Endothelial cell (in vitro differentiated cells): ENCODE results near the gene GABRB3. TPM values are rescaled to one million over a fixed set of nuclear protein-coding genes. Genes with fewer than 3 reads are reported as not detected.

Source experiments
- DNase-seq: peaks from one replicate; pipeline ENCODE4 v3.0.0; 2021; ENCODE audit warnings: low spot score
- H3K27ac Mint-ChIP-seq: one replicate; pipeline ENCODE4 v1.8.0; 2021; ENCODE audit warnings: mixed read lengths, inconsistent platforms; ENCODE audit not compliant: unreplicated experiment
- H3K27me3 Mint-ChIP-seq: one replicate; pipeline ENCODE4 v1.8.0; 2021; ENCODE audit warnings: mild to moderate bottlenecking, moderate library complexity, mixed read lengths, inconsistent platforms; ENCODE audit not compliant: unreplicated experiment
- H3K36me3 Mint-ChIP-seq: one replicate; pipeline ENCODE4 v1.8.0; 2021; ENCODE audit warnings: mild to moderate bottlenecking, low read depth, mixed read lengths, inconsistent platforms; ENCODE audit not compliant: unreplicated experiment
- H3K4me1 Mint-ChIP-seq: one replicate; pipeline ENCODE4 v1.8.0; 2021; ENCODE audit warnings: mild to moderate bottlenecking, mixed read lengths, inconsistent platforms; ENCODE audit not compliant: unreplicated experiment
- H3K4me3 Mint-ChIP-seq: one replicate; pipeline ENCODE4 v1.8.0; 2021; ENCODE audit warnings: mild to moderate bottlenecking, mixed read lengths, inconsistent platforms; ENCODE audit not compliant: unreplicated experiment
- H3K9me3 Mint-ChIP-seq: one replicate; pipeline ENCODE4 v1.8.0; 2021; ENCODE audit warnings: mixed read lengths, inconsistent platforms; ENCODE audit not compliant: unreplicated experiment
- total RNA-seq: library from RNA; stranded (reverse); fragmentation: NEBNext Ultra II Directional; extraction: Animal tissue kit (Norgen Biotek cat#: 25700); gene quantifications from one replicate; pipeline ENCODE4 v1.2.1, GENCODE V29; 2021; ENCODE audit not compliant: unreplicated experiment
- TF ChIP-seq, protein P1 (sequence below): fragments of 200-600 bp; sonication (generic); IDR thresholded peaks from one replicate; pipeline ENCODE4 v1.5.0; 2021; ENCODE audit warnings: antibody characterized with exemption; ENCODE audit not compliant: unreplicated experiment

The GABRB3 gene
- total RNA-seq, 1 donor from 2014 or later = 4.4 TPM

DNA sequence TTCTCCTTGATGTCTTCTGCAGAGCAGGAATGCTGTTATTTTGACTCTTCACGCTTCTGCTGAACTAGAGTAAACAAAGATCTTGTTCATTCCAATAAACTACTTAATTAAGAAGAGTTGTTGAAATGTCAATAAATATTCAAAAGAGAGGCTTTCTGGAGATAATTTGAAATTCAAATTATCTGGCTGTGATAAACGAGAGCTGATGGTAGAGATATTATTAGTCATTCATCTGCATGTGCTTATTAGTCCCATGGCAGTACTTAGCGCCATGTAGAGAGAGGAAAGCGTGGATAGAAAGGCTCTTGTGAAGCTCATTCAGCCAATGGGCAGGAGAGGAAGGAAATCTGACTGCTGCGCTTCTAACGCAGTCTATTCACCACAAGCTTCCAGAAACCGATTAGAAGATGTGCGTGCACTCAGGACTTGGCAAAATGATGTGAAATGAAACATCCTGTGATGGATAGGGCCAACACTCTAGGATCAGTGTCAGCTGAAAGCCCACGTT is 251.1 kb downstream of the GABRB3 start:
- H3K4me1 Mint-ChIP-seq = no peaks in the 10 kb centered on the region
- TF ChIP-seq, protein P1, sequence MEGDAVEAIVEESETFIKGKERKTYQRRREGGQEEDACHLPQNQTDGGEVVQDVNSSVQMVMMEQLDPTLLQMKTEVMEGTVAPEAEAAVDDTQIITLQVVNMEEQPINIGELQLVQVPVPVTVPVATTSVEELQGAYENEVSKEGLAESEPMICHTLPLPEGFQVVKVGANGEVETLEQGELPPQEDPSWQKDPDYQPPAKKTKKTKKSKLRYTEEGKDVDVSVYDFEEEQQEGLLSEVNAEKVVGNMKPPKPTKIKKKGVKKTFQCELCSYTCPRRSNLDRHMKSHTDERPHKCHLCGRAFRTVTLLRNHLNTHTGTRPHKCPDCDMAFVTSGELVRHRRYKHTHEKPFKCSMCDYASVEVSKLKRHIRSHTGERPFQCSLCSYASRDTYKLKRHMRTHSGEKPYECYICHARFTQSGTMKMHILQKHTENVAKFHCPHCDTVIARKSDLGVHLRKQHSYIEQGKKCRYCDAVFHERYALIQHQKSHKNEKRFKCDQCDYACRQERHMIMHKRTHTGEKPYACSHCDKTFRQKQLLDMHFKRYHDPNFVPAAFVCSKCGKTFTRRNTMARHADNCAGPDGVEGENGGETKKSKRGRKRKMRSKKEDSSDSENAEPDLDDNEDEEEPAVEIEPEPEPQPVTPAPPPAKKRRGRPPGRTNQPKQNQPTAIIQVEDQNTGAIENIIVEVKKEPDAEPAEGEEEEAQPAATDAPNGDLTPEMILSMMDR = no peak
- H3K36me3 Mint-ChIP-seq = no peaks in the 10 kb centered on the region
- DNase-seq = no peak
- H3K27me3 Mint-ChIP-seq = no peaks in the 10 kb centered on the region
- H3K9me3 Mint-ChIP-seq = no peaks in the 10 kb centered on the region
- H3K27ac Mint-ChIP-seq = no peak overlapping the region
- no peak overlapping the region for H3K4me3 Mint-ChIP-seq

DNA sequence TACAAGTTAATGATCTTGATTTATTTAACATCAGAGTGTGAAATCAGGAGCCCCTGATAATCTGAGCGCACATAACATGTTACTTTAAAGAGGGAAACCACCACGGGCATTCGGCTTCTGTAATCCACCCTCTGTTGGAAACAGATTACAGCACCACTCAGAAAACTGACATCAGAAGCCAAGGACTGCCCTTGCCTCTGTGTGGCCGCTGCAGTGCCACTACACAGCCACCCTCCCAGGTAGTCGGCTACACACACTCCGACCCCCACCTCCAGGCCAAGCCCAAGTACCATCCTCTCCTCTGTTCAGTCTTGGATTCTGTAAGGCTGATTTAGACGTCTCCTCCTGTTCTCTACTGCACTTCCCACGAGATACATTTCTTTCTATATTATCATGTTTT is 251.7 kb downstream of the GABRB3 start:
- no peak overlapping the region for H3K27ac Mint-ChIP-seq
- DNase-seq = no peak
- H3K36me3 Mint-ChIP-seq = no peaks in the 10 kb centered on the region
- H3K4me3 Mint-ChIP-seq = no peak overlapping the region
- H3K27me3 Mint-ChIP-seq = no peaks in the 10 kb centered on the region
- TF ChIP-seq, protein P1 = no peak
- H3K9me3 Mint-ChIP-seq = no peaks in the 10 kb centered on the region
- H3K4me1 Mint-ChIP-seq = no peaks in the 10 kb centered on the region

DNA sequence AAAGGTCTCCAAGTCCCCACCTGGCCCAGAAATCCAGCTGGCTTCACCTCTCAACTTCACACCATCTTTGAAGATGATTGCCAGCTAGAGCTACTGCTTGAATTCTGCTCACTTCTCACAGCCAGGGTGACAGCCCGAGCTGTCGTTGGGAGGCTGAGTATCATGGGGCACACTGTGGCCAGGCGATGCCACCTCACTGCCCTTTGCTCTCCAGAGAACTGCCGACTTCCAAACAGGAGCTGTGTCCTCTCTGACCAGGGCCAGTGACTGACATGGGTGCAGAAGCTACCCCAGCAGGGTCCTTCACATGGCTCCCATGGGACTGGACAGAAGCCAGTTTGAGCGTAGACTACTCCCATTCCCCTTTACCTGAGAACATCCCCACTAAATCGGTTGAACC is 254.0 kb downstream of the GABRB3 start:
- no peaks in the 10 kb centered on the region for H3K4me1 Mint-ChIP-seq
- no peak for DNase-seq
- no peaks in the 10 kb centered on the region for H3K36me3 Mint-ChIP-seq
- H3K27ac Mint-ChIP-seq = no peak overlapping the region
- no peaks in the 10 kb centered on the region for H3K27me3 Mint-ChIP-seq
- H3K9me3 Mint-ChIP-seq = no peaks in the 10 kb centered on the region
- TF ChIP-seq, protein P1 = no peak
- H3K4me3 Mint-ChIP-seq = no peak overlapping the region

DNA sequence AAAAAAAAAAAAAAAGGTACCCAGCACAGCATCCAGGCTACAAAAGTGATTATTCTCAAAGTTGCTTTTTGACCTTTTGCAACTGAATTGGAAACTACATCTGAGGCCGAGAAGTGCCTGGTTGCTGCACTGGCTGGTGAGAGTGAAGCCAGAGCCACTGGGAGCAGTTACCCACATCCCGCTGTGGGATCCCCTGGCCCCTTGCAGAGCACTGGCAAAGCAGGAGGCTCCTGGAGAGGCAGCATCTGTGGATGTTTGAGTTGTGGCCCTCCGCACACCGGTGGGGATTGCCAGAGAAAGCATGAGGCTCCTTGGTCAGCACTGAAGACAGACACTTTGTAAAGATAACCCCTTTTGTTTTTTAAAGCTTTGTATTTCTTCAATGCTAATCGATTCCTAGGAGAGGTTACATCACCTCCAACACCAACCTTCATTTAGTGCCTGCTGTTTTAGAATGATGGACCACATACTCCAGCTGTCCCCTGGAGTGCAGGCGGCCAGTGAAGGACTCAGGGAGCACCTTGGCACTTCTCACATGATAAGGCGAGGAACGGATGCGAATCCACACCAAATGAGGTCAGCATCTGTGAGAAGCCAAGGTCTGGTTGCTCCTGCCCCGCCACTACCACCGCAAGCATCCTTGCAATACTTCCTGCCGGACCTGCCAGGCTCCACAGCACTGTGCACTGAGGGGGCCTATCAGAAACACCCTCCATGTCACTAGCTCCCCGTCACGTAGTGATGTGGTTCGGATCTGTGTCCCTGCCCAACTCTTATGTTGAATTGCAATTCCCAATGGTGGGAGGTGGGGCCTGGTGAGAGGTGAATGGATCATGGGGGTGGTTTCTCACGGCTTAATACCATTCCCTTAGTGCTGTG is 256.5 kb downstream of the GABRB3 start:
- Mint-ChIP-seq H3K27me3 (no peaks in the 10 kb centered on the region), H3K27ac (no peak overlapping the region), H3K4me3 (no peak overlapping the region), H3K36me3 (no peaks in the 10 kb centered on the region), H3K9me3 (no peaks in the 10 kb centered on the region), H3K4me1 (no peaks in the 10 kb centered on the region)
- no peak for DNase-seq
- TF ChIP-seq, protein P1 = no peak

DNA sequence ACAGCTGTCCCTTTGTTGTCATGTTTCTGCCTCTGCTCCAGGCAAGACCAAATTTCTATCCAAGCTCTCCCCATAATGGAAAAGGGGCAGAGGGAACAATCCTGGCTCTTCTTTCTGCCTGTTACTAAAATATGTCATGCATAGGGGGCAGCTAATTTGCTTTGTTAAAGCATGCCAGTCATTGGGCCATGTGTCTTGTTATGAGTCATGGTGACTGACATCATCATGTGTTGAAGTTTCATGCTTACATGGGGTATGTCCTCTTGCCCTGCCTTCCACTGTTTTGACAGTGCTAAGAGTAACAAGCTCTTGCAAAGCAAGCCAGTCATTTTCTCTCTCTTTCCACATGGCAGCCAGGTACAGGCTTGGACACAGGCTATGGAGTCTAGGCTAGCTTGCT is 268.9 kb downstream of the GABRB3 start:
- Mint-ChIP-seq H3K27ac (no peak overlapping the region), H3K36me3 (no peaks in the 10 kb centered on the region), H3K27me3 (no peaks in the 10 kb centered on the region), H3K4me1 (peaks cover 7% of the 10 kb centered on the region), H3K4me3 (no peak overlapping the region), H3K9me3 (no peaks in the 10 kb centered on the region)
- DNase-seq = no peak
- TF ChIP-seq, protein P1 = no peak
